HG03469 (cell line): ENCODE data around the gene SDK1.

Experiments used
- ATAC-seq: cut with Tn5 transposase; IDR thresholded peaks from one replicate; pipeline ENCODE4 v1.9.1; 2021; ENCODE audit warnings: mild to moderate bottlenecking, moderate library complexity, moderate number of reproducible peaks; ENCODE audit not compliant: unreplicated experiment

Gene SDK1

DNA sequence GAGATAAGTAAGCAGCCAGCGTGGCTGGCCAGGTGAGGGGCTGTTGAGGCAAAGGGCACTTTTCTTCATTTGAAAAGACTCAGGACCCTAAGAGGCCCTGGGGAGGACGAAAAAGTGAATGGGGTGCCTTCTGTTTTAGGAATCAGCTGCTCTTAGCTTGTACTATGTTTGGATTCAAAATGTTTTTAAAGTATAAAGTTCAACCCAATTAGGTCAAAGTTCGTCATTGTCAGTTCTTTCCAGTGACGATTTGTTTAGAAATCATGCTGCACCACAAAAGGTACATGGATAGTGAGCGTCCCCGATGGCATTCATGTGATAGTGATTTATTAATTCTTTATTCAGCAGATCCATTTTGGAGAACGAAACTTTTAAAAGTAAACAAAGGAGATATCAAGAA lies 338.2 kb downstream of the SDK1 start:
- ATAC-seq = no peak

- ATAC-seq = no peak
Observed at GRCh38 chr7:3641582-3641981, 340.5 kb downstream of the SDK1 start.

DNA sequence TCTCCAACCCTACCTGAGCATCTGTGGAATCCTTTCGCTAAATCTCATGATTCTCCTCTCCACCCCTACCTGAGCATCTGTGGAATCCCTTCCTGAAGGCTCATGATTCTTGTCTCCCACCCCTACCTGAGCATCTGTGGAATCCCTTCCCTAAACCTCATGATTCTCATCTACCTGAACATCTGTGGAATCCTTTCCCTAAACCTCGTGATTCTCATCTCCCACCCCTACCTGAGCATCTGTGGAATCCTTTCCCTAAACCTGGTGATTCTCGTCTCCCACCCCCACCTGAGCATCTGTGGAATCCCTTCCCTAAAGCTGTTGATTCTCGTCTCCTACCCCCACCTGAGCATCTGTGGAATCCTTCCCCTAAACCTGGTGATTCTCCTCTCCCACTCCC lies 342.0 kb downstream of the SDK1 start:
- no peak for ATAC-seq

DNA sequence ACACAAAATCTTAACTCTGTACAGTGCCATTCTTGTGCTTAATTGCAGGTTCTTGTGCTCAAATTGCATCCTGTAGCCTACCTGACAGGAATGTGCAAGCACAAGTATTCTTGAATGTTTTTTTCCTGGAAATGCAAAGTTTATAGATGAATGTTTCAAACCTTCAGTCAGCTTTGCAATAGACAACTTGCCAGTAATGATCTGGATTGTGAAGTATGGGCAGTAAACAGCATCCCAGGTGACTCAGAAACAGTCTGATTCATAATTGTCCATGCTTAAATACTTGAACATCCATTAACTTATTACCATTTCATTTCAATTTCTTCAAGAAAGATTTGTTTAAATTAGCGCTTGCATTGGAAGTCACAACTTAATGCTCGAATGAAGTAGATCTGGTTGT lies 347.2 kb downstream of the SDK1 start:
- no peak for ATAC-seq

DNA sequence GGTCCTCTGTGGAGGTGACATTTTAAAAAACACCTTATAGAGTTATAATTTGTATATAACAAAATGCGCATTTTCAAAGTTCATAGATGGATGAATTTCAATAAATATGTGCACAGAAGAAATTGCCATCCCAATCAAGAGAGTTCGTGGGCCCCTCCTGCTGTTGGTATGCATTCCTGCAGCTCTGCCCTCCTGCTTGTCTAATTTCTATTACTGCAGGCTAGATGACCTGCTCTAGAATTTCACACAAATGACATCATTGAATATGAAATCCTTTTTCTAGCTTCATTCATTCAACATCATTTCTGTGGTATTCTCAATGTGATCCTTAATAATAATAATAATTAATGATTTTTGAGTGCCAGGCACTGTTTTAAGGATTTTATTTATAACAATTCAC lies 348.2 kb downstream of the SDK1 start:
- no peak for ATAC-seq

GRCh38 chr7:3649678-3650440 lies 348.8 kb downstream of the SDK1 start:
- ATAC-seq = no peak

- no peak for ATAC-seq
Observed at GRCh38 chr7:3650844-3651243, 349.8 kb downstream of the SDK1 start.

DNA sequence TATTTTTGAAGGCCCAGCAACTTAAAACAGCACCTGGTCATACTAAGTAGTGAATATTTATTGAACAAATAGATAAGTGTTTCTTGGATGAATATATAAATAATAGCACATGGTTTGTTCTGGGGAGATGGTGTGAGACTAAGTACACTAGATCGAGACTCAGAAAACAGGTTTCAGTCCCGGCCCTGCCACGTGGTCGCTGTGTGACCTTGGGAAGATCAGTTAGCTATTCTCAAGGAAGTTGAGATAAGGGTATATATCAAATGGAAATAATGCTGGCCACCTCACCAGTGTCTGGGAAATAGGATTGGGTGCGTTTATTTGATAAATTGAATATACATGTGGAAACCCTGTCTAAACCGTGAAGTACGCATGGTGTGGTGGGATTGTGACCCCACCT lies 354.6 kb downstream of the SDK1 start:
- ATAC-seq = no peak

- ATAC-seq = no peak
Observed at GRCh38 chr7:3657206-3657605, 356.2 kb downstream of the SDK1 start.

GRCh38 chr7:3668743-3669142 lies 367.7 kb downstream of the SDK1 start:
- ATAC-seq = no peak

- no peak for ATAC-seq
Observed at GRCh38 chr7:3670898-3671297, 369.8 kb downstream of the SDK1 start.

GRCh38 chr7:3673524-3673923 lies 372.5 kb downstream of the SDK1 start:
- ATAC-seq = no peak

DNA sequence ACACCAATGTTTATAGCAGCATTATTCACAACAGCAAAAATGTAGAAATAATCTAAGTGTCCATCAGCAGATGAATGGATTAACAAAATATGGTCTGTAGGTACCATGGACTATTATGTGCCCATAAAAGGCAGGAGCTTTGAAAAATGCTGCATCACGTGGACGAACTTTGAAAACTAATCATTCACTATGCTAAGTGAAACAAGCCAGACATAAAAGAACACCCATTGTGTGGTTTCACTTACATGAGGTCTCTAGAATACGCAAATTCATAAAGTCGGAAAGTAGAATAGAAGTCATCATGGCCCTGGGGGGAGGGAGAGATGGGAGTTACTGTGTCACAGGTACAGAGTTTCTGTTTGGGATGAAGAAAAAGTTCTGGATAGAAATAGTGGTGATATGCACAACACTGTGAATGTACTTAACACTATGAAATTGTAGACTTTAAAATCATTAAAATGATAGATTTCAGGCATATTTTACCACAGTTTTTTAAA lies 377.3 kb downstream of the SDK1 start:
- ATAC-seq = no peak

GRCh38 chr7:3682028-3682710 lies 381.1 kb downstream of the SDK1 start:
- no peak for ATAC-seq

DNA sequence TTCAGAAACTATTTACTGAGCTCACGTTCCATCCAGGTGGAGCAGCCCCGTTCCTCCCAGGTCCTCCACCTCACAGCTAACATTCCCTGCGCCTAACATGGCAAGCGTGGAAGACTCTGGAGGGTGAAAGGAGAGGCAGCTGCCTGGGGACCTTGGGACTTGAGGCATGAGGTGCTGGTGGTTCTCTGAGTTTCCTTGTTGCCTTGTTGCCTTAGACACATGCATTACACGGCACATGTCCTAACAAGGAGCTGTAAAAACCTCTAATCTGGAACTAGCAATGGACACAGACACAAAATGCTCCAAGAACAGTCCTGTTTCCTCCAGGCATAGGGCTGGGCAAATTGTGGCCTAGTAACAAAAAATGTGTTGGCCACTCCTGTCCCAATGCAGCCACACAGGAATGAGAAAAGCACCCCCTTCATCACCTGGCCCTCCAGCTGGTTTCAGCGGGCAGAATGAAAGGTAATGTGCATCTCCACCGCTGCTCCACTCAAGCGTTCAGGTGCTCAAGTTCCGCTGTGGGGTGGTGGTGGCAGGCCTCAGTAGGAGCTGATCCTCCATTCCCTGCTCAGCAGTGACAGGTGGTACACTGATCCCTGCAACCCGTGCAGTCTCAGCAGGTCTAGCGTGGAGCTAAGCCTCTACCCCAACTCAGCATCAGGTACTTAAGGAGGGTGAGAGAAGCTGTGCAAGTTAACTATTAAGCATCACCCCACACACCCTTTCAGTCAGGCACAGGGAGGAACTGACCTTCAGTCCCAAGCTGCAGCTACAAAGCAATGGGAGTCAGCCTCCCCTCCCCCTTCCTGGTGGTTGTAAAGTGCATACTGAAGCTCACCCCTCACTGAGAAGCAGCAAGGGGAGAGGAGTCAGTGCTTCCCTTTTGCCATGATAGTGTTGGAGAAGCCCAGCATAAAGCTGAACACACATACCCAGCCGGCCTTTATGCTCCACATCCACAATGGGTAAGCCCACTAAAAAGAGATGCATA lies 382.8 kb downstream of the SDK1 start:
- no peak for ATAC-seq

DNA sequence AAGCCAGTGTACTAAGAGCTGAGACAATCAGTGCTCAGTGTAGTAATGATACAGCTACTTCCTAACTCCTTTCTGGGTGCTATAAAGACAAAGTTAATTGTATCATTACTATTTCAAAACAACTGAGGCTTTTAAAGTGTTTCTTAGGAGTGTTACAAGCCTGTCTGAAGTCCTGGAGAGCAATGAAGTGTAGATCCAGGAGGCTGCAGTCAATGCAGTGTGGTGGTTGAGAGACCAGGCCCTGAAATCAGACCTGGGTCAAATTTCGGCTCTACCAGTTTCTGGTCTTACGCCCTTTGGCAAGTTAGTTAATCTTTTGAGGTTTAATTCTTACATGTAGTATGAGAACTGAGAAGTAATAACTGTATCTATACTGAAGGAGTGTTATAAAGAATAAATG lies 387.0 kb downstream of the SDK1 start:
- no peak for ATAC-seq

- ATAC-seq = no peak
Observed at GRCh38 chr7:3688842-3689241, 387.8 kb downstream of the SDK1 start.

GRCh38 chr7:3691478-3692158 lies 390.6 kb downstream of the SDK1 start:
- ATAC-seq = no peak

- no peak for ATAC-seq
Observed at GRCh38 chr7:3695602-3696001, 394.6 kb downstream of the SDK1 start.

GRCh38 chr7:3696113-3696512 lies 395.1 kb downstream of the SDK1 start:
- ATAC-seq = no peak

DNA sequence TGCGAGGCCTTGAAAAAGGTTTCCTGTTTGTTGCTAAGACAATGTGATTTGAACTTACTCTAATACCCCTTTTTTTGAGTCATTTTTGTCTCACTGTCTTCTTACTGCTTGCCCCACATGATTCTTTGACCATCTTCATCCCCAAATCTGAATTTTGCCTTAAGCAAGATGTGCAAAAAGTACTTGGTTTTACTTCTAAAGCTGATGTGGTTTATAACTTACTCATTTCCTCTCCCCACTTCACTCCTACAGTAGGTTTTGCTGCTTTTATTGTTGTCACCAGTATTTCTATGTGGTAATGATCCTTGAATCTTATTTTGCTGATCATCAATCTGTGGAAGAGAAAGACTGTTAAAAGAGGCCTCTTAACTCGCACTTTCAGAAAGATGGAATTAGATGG lies 396.4 kb downstream of the SDK1 start:
- ATAC-seq = no peak
